Keratinocyte (primary cell): Measurements from ENCODE around the gene PRPH2. TPM values are rescaled to one million over a fixed set of nuclear protein-coding genes. Genes with fewer than 3 reads are reported as not detected.

Experiments used
- DNase-seq: peaks from one replicate; pipeline ENCODE4 v3.0.0-alpha.2; 2011; ENCODE audit warnings: low read depth, missing footprints, low spot score
- FAIRE-seq: peaks from 2 replicates; lab custom pipeline; 2011; peaks lifted over from hg19 to GRCh38; lab: Jason Lieb, UNC
- H2AFZ ChIP-seq: 2 replicates; pipeline ENCODE4 v1.6.0; 2012; ENCODE audit warnings: low read length, control low read depth, inconsistent platforms; ENCODE audit not compliant: control insufficient read depth
- H3K27ac ChIP-seq: 2 replicates; pipeline ENCODE4 v1.5.1; 2011; ENCODE audit warnings: low read length; ENCODE audit not compliant: control insufficient read depth, insufficient read depth
- H3K27me3 ChIP-seq: 3 replicates; pipeline ENCODE4 v1.6.0; 2011; ENCODE audit warnings: low read length; ENCODE audit not compliant: control insufficient read depth, insufficient read depth; ENCODE audit errors: extremely low read depth
- H3K36me3 ChIP-seq, 2 experiments: 2 replicates in 1 of 2; 3 replicates in 1 of 2; pipeline ENCODE4 v1.5.1; 2011; ENCODE audit warnings: low read length in 2 of 2, mild to moderate bottlenecking in 1 of 2; ENCODE audit not compliant: control insufficient read depth in 2 of 2, insufficient read depth in 2 of 2; ENCODE audit errors: extremely low read depth in 1 of 2
- H3K4me1 ChIP-seq: 3 replicates; pipeline ENCODE4 v1.5.1; 2011; ENCODE audit warnings: low read length; ENCODE audit not compliant: control insufficient read depth, insufficient read depth; ENCODE audit errors: extremely low read depth
- H3K4me2 ChIP-seq: 3 replicates; pipeline ENCODE4 v1.6.0; 2011; ENCODE audit warnings: low read depth, low read length; ENCODE audit not compliant: control insufficient read depth, insufficient read depth; ENCODE audit errors: extremely low read depth
- H3K4me3 ChIP-seq, 3 experiments: fragments of 200-600 bp in 1 of 3; sonication (generic) in 1 of 3; 2 replicates in 2 of 3; 3 replicates in 1 of 3; pipeline ENCODE4 v1.5.1; 2011 to 2016; ENCODE audit warnings: low read length in 3 of 3, mild to moderate bottlenecking in 3 of 3, control low read depth in 2 of 3, inconsistent platforms in 1 of 3, low read depth in 1 of 3, mixed read lengths in 1 of 3, mixed run types in 1 of 3, moderate library complexity in 1 of 3; ENCODE audit not compliant: control insufficient read depth in 2 of 3, insufficient read depth in 2 of 3; ENCODE audit errors: extremely low read depth in 1 of 3
- H3K79me2 ChIP-seq: 2 replicates; pipeline ENCODE4 v1.6.0; 2012; ENCODE audit warnings: low read length; ENCODE audit not compliant: control insufficient read depth, insufficient read depth
- H3K9ac ChIP-seq: 3 replicates; pipeline ENCODE4 v1.6.0; 2011; ENCODE audit warnings: low read length; ENCODE audit not compliant: control insufficient read depth, insufficient read depth; ENCODE audit errors: extremely low read depth
- H3K9me1 ChIP-seq: 3 replicates; pipeline ENCODE4 v1.6.0; 2011; ENCODE audit warnings: low read length; ENCODE audit not compliant: control insufficient read depth, insufficient read depth; ENCODE audit errors: extremely low read depth
- H3K9me3 ChIP-seq: 2 replicates; pipeline ENCODE4 v1.5.1; 2012; ENCODE audit warnings: low read depth, low read length; ENCODE audit not compliant: control insufficient read depth
- H4K20me1 ChIP-seq: 3 replicates; pipeline ENCODE4 v1.6.0; 2011; ENCODE audit warnings: low read length; ENCODE audit not compliant: control insufficient read depth, insufficient read depth; ENCODE audit errors: extremely low read depth
- EZH2 ChIP-seq: IDR thresholded peaks from one replicate; pipeline ENCODE4 v1.6.1; 2012; ENCODE audit warnings: inconsistent platforms, mild to moderate bottlenecking, low read length, moderate library complexity
- dilution Hi-C: fragments of 300-500 bp; cut with MboI; formaldehyde crosslinking; loops from one replicate; pipeline ENCODE4 v1.7.0; 2020; ENCODE audit warnings: low sequenced_read_pairs; ENCODE audit not compliant: extremely low pct_ligation_motif_present
- polyA plus RNA-seq, 5 experiments: library from polyadenylated mRNA; depleted of rRNA in 3 of 5; stranded (reverse) in 3 of 5; stranded (forward) in 1 of 5; unstranded in 1 of 5; fragments of >200 nt; gene quantifications; 1 replicate in 1 of 5; 2 replicates in 3 of 5; 3 replicates in 1 of 5; pipeline versions ENCODE4 v1.2.1 to v1.2.3, GENCODE V29; 2011 to 2012; ENCODE audit warnings: missing spikeins in 2 of 5, low read depth in 1 of 5, low replicate concordance in 1 of 5
- TF ChIP-seq, protein P1 (sequence below), 3 experiments: IDR thresholded peaks in 1 of 3; conservative IDR thresholded peaks in 1 of 3; optimal IDR thresholded peaks in 1 of 3; 2 replicates in 2 of 3; 3 replicates in 1 of 3; pipeline versions ENCODE3 to v1.5.1; 2011; ENCODE audit warnings: low read length in 3 of 3, mild to moderate bottlenecking in 3 of 3, moderate library complexity in 2 of 3, control low read depth in 1 of 3, inconsistent platforms in 1 of 3; ENCODE audit not compliant: insufficient read depth in 2 of 3; ENCODE audit errors: extremely low read depth in 1 of 3

The PRPH2 gene
- polyA plus RNA-seq, 1 donor (not counting 4 experiments of a cell fraction or from before 2014, with no cell fraction given), result 0.01 TPM

GRCh38 chr6:42696526-42697267 lies 25.7 kb downstream of the PRPH2 start:
- peaks cover 3% of the 10 kb centered on the region for H3K9me1 ChIP-seq
- no peak overlapping the region for H3K4me2 ChIP-seq
- no peaks in the 10 kb centered on the region for H3K9me3 ChIP-seq
- no peaks in the 10 kb centered on the region for H3K79me2 ChIP-seq
- FAIRE-seq (no peak), DNase-seq (no peak)
- TF ChIP-seq, protein P1, sequence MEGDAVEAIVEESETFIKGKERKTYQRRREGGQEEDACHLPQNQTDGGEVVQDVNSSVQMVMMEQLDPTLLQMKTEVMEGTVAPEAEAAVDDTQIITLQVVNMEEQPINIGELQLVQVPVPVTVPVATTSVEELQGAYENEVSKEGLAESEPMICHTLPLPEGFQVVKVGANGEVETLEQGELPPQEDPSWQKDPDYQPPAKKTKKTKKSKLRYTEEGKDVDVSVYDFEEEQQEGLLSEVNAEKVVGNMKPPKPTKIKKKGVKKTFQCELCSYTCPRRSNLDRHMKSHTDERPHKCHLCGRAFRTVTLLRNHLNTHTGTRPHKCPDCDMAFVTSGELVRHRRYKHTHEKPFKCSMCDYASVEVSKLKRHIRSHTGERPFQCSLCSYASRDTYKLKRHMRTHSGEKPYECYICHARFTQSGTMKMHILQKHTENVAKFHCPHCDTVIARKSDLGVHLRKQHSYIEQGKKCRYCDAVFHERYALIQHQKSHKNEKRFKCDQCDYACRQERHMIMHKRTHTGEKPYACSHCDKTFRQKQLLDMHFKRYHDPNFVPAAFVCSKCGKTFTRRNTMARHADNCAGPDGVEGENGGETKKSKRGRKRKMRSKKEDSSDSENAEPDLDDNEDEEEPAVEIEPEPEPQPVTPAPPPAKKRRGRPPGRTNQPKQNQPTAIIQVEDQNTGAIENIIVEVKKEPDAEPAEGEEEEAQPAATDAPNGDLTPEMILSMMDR (optimal IDR thresholded peaks at IDR 0.05 in 1 of 3, IDR thresholded peaks at IDR 0.05 in 1 of 3, conservative IDR thresholded peaks at IDR 0.05 in 1 of 3; ENCODE audit: extremely low read depth in 1 of 3, insufficient read depth in 2 of 3, low read length in 3 of 3), result no peak
- TF ChIP-seq EZH2, result no peak
- dilution Hi-C loops, result no loop called here
- no peaks in the 10 kb centered on the region for H3K27me3 ChIP-seq
- no peak overlapping the region for H3K27ac ChIP-seq
- no peak overlapping the region for H2AFZ ChIP-seq
- peaks cover 39% of the 10 kb centered on the region for H3K4me1 ChIP-seq
- no peaks in the 10 kb centered on the region for H4K20me1 ChIP-seq
- H3K9ac ChIP-seq, result no peak overlapping the region
- no peak overlapping the region for H3K4me3 ChIP-seq
- peaks cover 10 to 12% of the 10 kb centered on the region in 2 experiments for H3K36me3 ChIP-seq

DNA sequence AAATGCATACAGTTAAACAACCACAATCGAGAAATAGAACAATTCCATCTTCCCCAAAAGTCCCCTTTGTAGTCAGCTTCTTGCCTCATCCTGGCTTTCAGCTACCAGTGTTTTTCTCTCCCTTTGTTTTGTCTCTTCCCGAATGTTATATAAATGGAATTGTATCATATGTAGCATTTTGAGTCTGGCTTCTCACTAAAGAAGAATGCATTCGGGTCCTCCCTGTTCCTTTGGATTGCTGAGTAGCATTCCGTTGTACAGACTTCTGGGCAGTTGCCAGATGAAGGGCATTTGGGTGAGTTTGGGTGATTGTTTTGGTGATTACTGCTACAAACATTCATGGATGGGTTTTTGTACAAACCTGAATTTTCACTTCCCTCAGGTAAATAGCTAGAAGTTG lies 27.8 kb downstream of the PRPH2 start:
- H3K4me3 ChIP-seq, result no peak overlapping the region
- peaks cover 3% of the 10 kb centered on the region for H3K9me1 ChIP-seq
- no peaks in the 10 kb centered on the region for H3K79me2 ChIP-seq
- no peak for DNase-seq
- H3K36me3 ChIP-seq, result peaks cover 16 to 23% of the 10 kb centered on the region in 2 experiments
- H3K4me2 ChIP-seq, result peak overlapping the region; percentile 11
- peak; percentile 81 for FAIRE-seq
- no peak overlapping the region for H2AFZ ChIP-seq
- H3K27ac ChIP-seq, result peak overlapping the region; percentile 37
- dilution Hi-C loops, result no loop called here
- H3K9me3 ChIP-seq, result no peaks in the 10 kb centered on the region
- no peak overlapping the region for H3K9ac ChIP-seq
- no peaks in the 10 kb centered on the region for H4K20me1 ChIP-seq
- peaks cover 39% of the 10 kb centered on the region for H3K4me1 ChIP-seq
- TF ChIP-seq, protein P1 (optimal IDR thresholded peaks at IDR 0.05 in 1 of 3, IDR thresholded peaks at IDR 0.05 in 1 of 3, conservative IDR thresholded peaks at IDR 0.05 in 1 of 3; ENCODE audit: extremely low read depth in 1 of 3, insufficient read depth in 2 of 3, low read length in 3 of 3), result no peak
- H3K27me3 ChIP-seq, result no peaks in the 10 kb centered on the region
